ENCODE results near the gene PLXNA1. TPM values are rescaled to one million over a fixed set of nuclear protein-coding genes. Genes with fewer than 3 reads are reported as not detected.

The PLXNA1 gene
- polyA plus RNA-seq, 6 donors from 2014 or later: 0.08 to 0.76 (median 0.28) TPM; not detected in 1

- peaks cover 5 to 43% (median 21%) of the 10 kb centered on the region in 3 donors for H3K4me1 Mint-ChIP-seq
- DNase-seq (no peak), ATAC-seq (ENCODE audit: low read depth in 2 of 2) (no peak)
- no peak overlapping the region for H3K4me3 Mint-ChIP-seq
- H3K27ac Mint-ChIP-seq: no peak overlapping the region
- H3K9me3 Mint-ChIP-seq: no peaks in the 10 kb centered on the region
- peaks cover 0 to 39% (median 10%) of the 10 kb centered on the region in 3 donors for H3K27me3 Mint-ChIP-seq
- no peaks in the 10 kb centered on the region for H3K36me3 Mint-ChIP-seq
Observed at GRCh38 chr3:126964261-126964660, 18.7 kb upstream of the PLXNA1 start.

- Mint-ChIP-seq H3K36me3 (no peaks in the 10 kb centered on the region), H3K4me3 (no peak overlapping the region), H3K27me3 (peaks cover 0 to 42% (median 17%) of the 10 kb centered on the region in 3 donors), H3K4me1 (peaks cover 5 to 37% (median 21%) of the 10 kb centered on the region in 3 donors), H3K27ac (peak overlapping the region in 1 of 6 donors; percentile 40), H3K9me3 (no peaks in the 10 kb centered on the region)
- DNase-seq (no peak), ATAC-seq (ENCODE audit: low read depth in 2 of 2) (no peak)
Observed at GRCh38 chr3:126964950-126965349, 18.0 kb upstream of the PLXNA1 start.

- ATAC-seq (ENCODE audit: low read depth in 2 of 2) (no peak), DNase-seq (no peak)
- H3K36me3 Mint-ChIP-seq: no peaks in the 10 kb centered on the region
- peaks cover 0 to 30% (median 15%) of the 10 kb centered on the region in 3 donors for H3K4me1 Mint-ChIP-seq
- no peaks in the 10 kb centered on the region for H3K9me3 Mint-ChIP-seq
- peaks cover 0 to 47% (median 22%) of the 10 kb centered on the region in 3 donors for H3K27me3 Mint-ChIP-seq
- H3K4me3 Mint-ChIP-seq: no peak overlapping the region
- peak overlapping the region in 1 of 6 donors; percentile 15 for H3K27ac Mint-ChIP-seq
Observed at GRCh38 chr3:126965526-126966080, 17.3 kb upstream of the PLXNA1 start.

DNA sequence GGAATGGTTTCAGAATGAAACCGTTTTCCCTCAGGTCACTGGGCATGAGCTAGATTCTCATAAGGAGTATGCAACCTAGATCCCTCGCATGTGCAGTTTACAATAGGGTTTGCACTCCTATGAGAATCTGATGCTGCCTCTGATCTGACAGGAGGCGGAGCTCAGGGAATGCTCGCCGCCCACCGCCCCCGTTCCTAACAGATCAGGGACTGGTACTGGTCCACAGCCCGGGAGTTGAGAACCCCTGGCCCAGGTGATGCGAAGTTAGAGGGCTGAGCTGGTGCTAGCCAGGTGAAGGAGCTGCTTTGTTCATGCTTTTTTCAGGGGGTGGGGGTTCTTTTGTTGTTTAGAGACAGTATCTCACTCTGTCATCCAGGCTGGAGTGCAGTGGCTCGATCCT is 15.5 kb upstream of the PLXNA1 start:
- peaks cover 0 to 14% (median 7%) of the 10 kb centered on the region in 3 donors for H3K4me1 Mint-ChIP-seq
- peak overlapping the region in 1 of 6 donors; percentile 52 for H3K27ac Mint-ChIP-seq
- no peaks in the 10 kb centered on the region for H3K9me3 Mint-ChIP-seq
- H3K36me3 Mint-ChIP-seq: no peaks in the 10 kb centered on the region
- ATAC-seq (ENCODE audit: low read depth in 2 of 2): no peak
- peaks cover 0 to 51% (median 30%) of the 10 kb centered on the region in 3 donors for H3K27me3 Mint-ChIP-seq
- H3K4me3 Mint-ChIP-seq: no peak overlapping the region
- DNase-seq: no peak

- peaks cover 0 to 4% (median 0%) of the 10 kb centered on the region in 7 donors for H3K9me3 Mint-ChIP-seq
- no peak for ATAC-seq (ENCODE audit: low read depth in 2 of 2)
- peaks cover 0 to 51% (median 37%) of the 10 kb centered on the region in 3 donors for H3K27me3 Mint-ChIP-seq
Observed at GRCh38 chr3:126968391-126969390, 14.2 kb upstream of the PLXNA1 start.

GRCh38 chr3:126969586-126969985 is 13.3 kb upstream of the PLXNA1 start:
- H3K9me3 Mint-ChIP-seq: peaks cover 2 to 12% (median 6%) of the 10 kb centered on the region in 7 donors
- peaks cover 0 to 5% (median 3%) of the 10 kb centered on the region in 3 donors for H3K4me1 Mint-ChIP-seq
- peaks cover 7 to 8% of the 10 kb centered on the region in 2 donors for H3K36me3 Mint-ChIP-seq
- no peak overlapping the region for H3K4me3 Mint-ChIP-seq
- H3K27ac Mint-ChIP-seq: peak overlapping the region in 1 of 6 donors; percentile 3
- peaks cover 0 to 52% (median 43%) of the 10 kb centered on the region in 3 donors for H3K27me3 Mint-ChIP-seq
- ATAC-seq (ENCODE audit: low read depth in 2 of 2): no peak
- no peak for DNase-seq

More at GRCh38 chr3:126968391-126969390, 14.2 kb upstream of the PLXNA1 start:
- Mint-ChIP-seq H3K36me3 (no peaks in the 10 kb centered on the region), H3K4me3 (no peak overlapping the region), H3K4me1 (peaks cover 0 to 10% (median 7%) of the 10 kb centered on the region in 3 donors), H3K27ac (no peak overlapping the region)
- no peak for DNase-seq

- ATAC-seq (ENCODE audit: low read depth in 2 of 2) (no peak), DNase-seq (no peak)
- Mint-ChIP-seq H3K36me3 (peaks cover 13% of the 10 kb centered on the region in 2 donors), H3K4me3 (no peak overlapping the region), H3K9me3 (peaks cover 5 to 17% (median 11%) of the 10 kb centered on the region in 7 donors), H3K27ac (no peak overlapping the region), H3K4me1 (peaks cover 0 to 2% (median 0%) of the 10 kb centered on the region in 3 donors), H3K27me3 (peaks cover 0 to 49% (median 47%) of the 10 kb centered on the region in 3 donors)
Observed at GRCh38 chr3:126970101-126970500, 12.8 kb upstream of the PLXNA1 start.

GRCh38 chr3:126970921-126971320 is 12.0 kb upstream of the PLXNA1 start:
- Mint-ChIP-seq H3K9me3 (peaks cover 5 to 24% (median 17%) of the 10 kb centered on the region in 7 donors), H3K27ac (peak overlapping the region in 1 of 6 donors; percentile 38), H3K4me1 (peaks cover 0 to 2% (median 0%) of the 10 kb centered on the region in 3 donors), H3K36me3 (peaks cover 16 to 17% of the 10 kb centered on the region in 2 donors), H3K27me3 (peaks cover 0 to 51% (median 46%) of the 10 kb centered on the region in 3 donors), H3K4me3 (no peak overlapping the region)
- ATAC-seq (ENCODE audit: low read depth in 2 of 2) (no peak), DNase-seq (no peak)

- DNase-seq (no peak), ATAC-seq (ENCODE audit: low read depth in 2 of 2) (peak; percentile 55 to 78)
- peak overlapping the region in 1 of 8 donors; percentile 21 for H3K4me3 Mint-ChIP-seq
- H3K4me1 Mint-ChIP-seq: peaks cover 0 to 2% (median 0%) of the 10 kb centered on the region in 3 donors
- H3K36me3 Mint-ChIP-seq: peaks cover 16 to 17% of the 10 kb centered on the region in 2 donors
- H3K9me3 Mint-ChIP-seq: peaks cover 5 to 28% (median 20%) of the 10 kb centered on the region in 7 donors
- peak overlapping the region in 2 of 6 donors; percentile 48 to 90 for H3K27ac Mint-ChIP-seq
- H3K27me3 Mint-ChIP-seq: peaks cover 0 to 51% (median 37%) of the 10 kb centered on the region in 3 donors
Observed at GRCh38 chr3:126971891-126972351, 11.0 kb upstream of the PLXNA1 start.

- DNase-seq (no peak), ATAC-seq (ENCODE audit: low read depth in 2 of 2) (no peak)
- H3K4me1 Mint-ChIP-seq: no peaks in the 10 kb centered on the region
- H3K27me3 Mint-ChIP-seq: peaks cover 0 to 51% (median 35%) of the 10 kb centered on the region in 3 donors
- H3K27ac Mint-ChIP-seq: no peak overlapping the region
- peaks cover 5 to 28% (median 20%) of the 10 kb centered on the region in 7 donors for H3K9me3 Mint-ChIP-seq
- H3K4me3 Mint-ChIP-seq: no peak overlapping the region
- peaks cover 16 to 17% of the 10 kb centered on the region in 2 donors for H3K36me3 Mint-ChIP-seq
Observed at GRCh38 chr3:126972866-126973265, 10.0 kb upstream of the PLXNA1 start.

GRCh38 chr3:126973814-126974213 is 9.1 kb upstream of the PLXNA1 start:
- Mint-ChIP-seq H3K27ac (no peak overlapping the region), H3K9me3 (peaks cover 5 to 28% (median 20%) of the 10 kb centered on the region in 7 donors), H3K4me1 (no peaks in the 10 kb centered on the region), H3K4me3 (no peak overlapping the region), H3K27me3 (peaks cover 6 to 52% (median 35%) of the 10 kb centered on the region in 3 donors), H3K36me3 (peaks cover 16 to 17% of the 10 kb centered on the region in 2 donors)
- DNase-seq (no peak), ATAC-seq (ENCODE audit: low read depth in 2 of 2) (no peak)

- Mint-ChIP-seq H3K27ac (no peak overlapping the region), H3K36me3 (peaks cover 16 to 17% of the 10 kb centered on the region in 2 donors), H3K4me1 (peaks cover 0 to 2% (median 0%) of the 10 kb centered on the region in 3 donors), H3K4me3 (no peak overlapping the region), H3K27me3 (peaks cover 12 to 52% (median 30%) of the 10 kb centered on the region in 3 donors), H3K9me3 (peaks cover 5 to 28% (median 20%) of the 10 kb centered on the region in 7 donors)
- no peak for ATAC-seq (ENCODE audit: low read depth in 2 of 2)
- DNase-seq: no peak
Observed at GRCh38 chr3:126974756-126975155, 8.2 kb upstream of the PLXNA1 start.

DNA sequence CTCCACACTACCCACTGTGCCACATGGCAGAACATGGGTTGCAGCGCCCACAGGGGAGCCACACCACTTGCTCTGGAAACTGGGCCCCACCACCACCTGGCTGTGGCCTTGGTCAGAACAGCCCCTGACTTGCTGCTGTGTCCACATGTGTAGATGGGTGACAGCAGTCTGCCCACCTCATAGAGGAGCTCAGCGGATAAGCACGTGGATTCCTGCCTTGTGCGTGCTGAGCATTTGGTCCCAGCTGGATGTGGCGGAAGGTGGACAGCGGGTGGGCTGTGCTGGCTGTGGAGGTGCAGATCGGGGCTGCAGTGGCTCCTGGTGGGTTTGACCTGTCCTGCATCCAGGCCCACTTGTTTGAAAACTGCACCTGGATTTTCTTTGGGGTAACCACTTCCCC is 6.0 kb upstream of the PLXNA1 start:
- peaks cover 16 to 17% of the 10 kb centered on the region in 2 donors for H3K36me3 Mint-ChIP-seq
- H3K4me1 Mint-ChIP-seq: peaks cover 7 to 19% (median 7%) of the 10 kb centered on the region in 3 donors
- peaks cover 16 to 49% (median 30%) of the 10 kb centered on the region in 3 donors for H3K27me3 Mint-ChIP-seq
- H3K27ac Mint-ChIP-seq: no peak overlapping the region
- peak overlapping the region in 1 of 8 donors; percentile 21 for H3K4me3 Mint-ChIP-seq
- DNase-seq (no peak), ATAC-seq (ENCODE audit: low read depth in 2 of 2) (no peak)
- H3K9me3 Mint-ChIP-seq: peaks cover 5 to 28% (median 20%) of the 10 kb centered on the region in 7 donors
